SU-DHL-6 (cell line): Measurements from ENCODE around the gene PLAAT3.

ENCODE experiments used
- CTCF ChIP-seq: fragments of 200-600 bp; sonication (generic); IDR thresholded peaks from one replicate; pipeline ENCODE4 v1.5.1; 2017; ENCODE audit warnings: antibody characterized with exemption, mild to moderate bottlenecking, low read length, moderate library complexity; ENCODE audit not compliant: insufficient read depth, poor library complexity, severe bottlenecking
- EZH2phosphoT487 ChIP-seq: fragments of 200-600 bp; sonication (generic), shearing (Covaris generic); conservative IDR thresholded peaks from 2 replicates; pipeline ENCODE4 v1.6.1; 2018; ENCODE audit warnings: mild to moderate bottlenecking, antibody characterized with exemption, low read length, moderate library complexity, mixed read lengths

GRCh38 chr11:63532799-63533475, 81.3 kb downstream of the PLAAT3 start:
- TF ChIP-seq CTCF (no peak), EZH2phosphoT487 (no peak)
